ENCODE measurements around the gene GAB3.
A peak's percentile ranks its signal among the peaks of the same experiment; 100 is the strongest.

Gene GAB3

GRCh38 chrX:154750301-154751202 is at the start of gene GAB3:
TSS of gene GAB3 (minus strand) at chrX:154751077. CDS start at chrX:154751025, 52 bp downstream.
- peak within 1 kb of the TSS; percentile 73 for H3K4me3 Mint-ChIP-seq
- H3K27ac Mint-ChIP-seq, result peak within 1 kb of the TSS; percentile 64
- DNase-seq (peak; percentile 43), ATAC-seq (peak; percentile 77)
- peaks cover 27% of the 10 kb centered on the region for H3K4me1 Mint-ChIP-seq
- H3K27me3 Mint-ChIP-seq, result no peaks in the 10 kb centered on the region
- no peaks in the 10 kb centered on the region for H3K9me3 Mint-ChIP-seq
- H3K36me3 Mint-ChIP-seq (ENCODE audit: low read depth), result peaks cover 4% of the 10 kb centered on the region

GRCh38 chrX:154799556-154800348 is 48.9 kb upstream of the GAB3 start:
- no peak for ATAC-seq
- Mint-ChIP-seq H3K4me1 (peaks cover 73% of the 10 kb centered on the region), H3K27ac (peak overlapping the region; percentile 87), H3K27me3 (no peaks in the 10 kb centered on the region), H3K9me3 (no peaks in the 10 kb centered on the region), H3K36me3 (ENCODE audit: low read depth) (peaks cover 2% of the 10 kb centered on the region), H3K4me3 (peak overlapping the region; percentile 37)
- DNase-seq, result no peak

- Mint-ChIP-seq H3K4me3 (no peak overlapping the region), H3K27me3 (no peaks in the 10 kb centered on the region), H3K4me1 (peaks cover 61% of the 10 kb centered on the region)
Observed at GRCh38 chrX:154797006-154797405, 46.1 kb upstream of the GAB3 start.

GRCh38 chrX:154795016-154795415 is 44.1 kb upstream of the GAB3 start:
- Mint-ChIP-seq H3K4me3 (no peak overlapping the region), H3K27ac (no peak overlapping the region), H3K9me3 (no peaks in the 10 kb centered on the region), H3K27me3 (no peaks in the 10 kb centered on the region), H3K4me1 (peaks cover 54% of the 10 kb centered on the region), H3K36me3 (ENCODE audit: low read depth) (peaks cover 2% of the 10 kb centered on the region)
- ATAC-seq (no peak), DNase-seq (no peak)

More at GRCh38 chrX:154797006-154797405, 46.1 kb upstream of the GAB3 start:
- Mint-ChIP-seq H3K9me3 (no peaks in the 10 kb centered on the region), H3K36me3 (ENCODE audit: low read depth) (peaks cover 2% of the 10 kb centered on the region), H3K27ac (no peak overlapping the region)
- DNase-seq (no peak), ATAC-seq (no peak)

- H3K36me3 Mint-ChIP-seq (ENCODE audit: low read depth), result peaks cover under 1% of the 10 kb centered on the region
- DNase-seq, result no peak
- peaks cover 38% of the 10 kb centered on the region for H3K4me1 Mint-ChIP-seq
- no peaks in the 10 kb centered on the region for H3K27me3 Mint-ChIP-seq
- H3K9me3 Mint-ChIP-seq, result no peaks in the 10 kb centered on the region
- ATAC-seq, result no peak
- no peak overlapping the region for H3K4me3 Mint-ChIP-seq
- H3K27ac Mint-ChIP-seq, result peak overlapping the region; percentile 42
Observed at GRCh38 chrX:154793084-154793795, 42.4 kb upstream of the GAB3 start.

- Mint-ChIP-seq H3K9me3 (no peaks in the 10 kb centered on the region), H3K4me1 (peaks cover 28% of the 10 kb centered on the region), H3K4me3 (no peak overlapping the region), H3K36me3 (ENCODE audit: low read depth) (peaks cover 2% of the 10 kb centered on the region), H3K27me3 (no peaks in the 10 kb centered on the region), H3K27ac (no peak overlapping the region)
- DNase-seq (peak; percentile 34), ATAC-seq (peak; percentile 69)
Observed at GRCh38 chrX:154791939-154792338, 41.1 kb upstream of the GAB3 start.

GRCh38 chrX:154791467-154791866 is 40.6 kb upstream of the GAB3 start:
- Mint-ChIP-seq H3K9me3 (no peaks in the 10 kb centered on the region), H3K36me3 (ENCODE audit: low read depth) (peaks cover 2% of the 10 kb centered on the region), H3K27ac (no peak overlapping the region), H3K4me1 (peaks cover 24% of the 10 kb centered on the region), H3K4me3 (no peak overlapping the region), H3K27me3 (no peaks in the 10 kb centered on the region)
- no peak for ATAC-seq
- no peak for DNase-seq

- Mint-ChIP-seq H3K9me3 (no peaks in the 10 kb centered on the region), H3K4me3 (no peak overlapping the region), H3K27ac (no peak overlapping the region), H3K36me3 (ENCODE audit: low read depth) (peaks cover 2% of the 10 kb centered on the region), H3K4me1 (peaks cover 18% of the 10 kb centered on the region), H3K27me3 (no peaks in the 10 kb centered on the region)
- DNase-seq (no peak), ATAC-seq (no peak)
Observed at GRCh38 chrX:154785716-154786115, 34.8 kb upstream of the GAB3 start.

GRCh38 chrX:154784149-154784995 is 33.5 kb upstream of the GAB3 start:
- peaks cover 18% of the 10 kb centered on the region for H3K4me1 Mint-ChIP-seq
- H3K36me3 Mint-ChIP-seq (ENCODE audit: low read depth), result peaks cover 2% of the 10 kb centered on the region
- H3K27me3 Mint-ChIP-seq, result no peaks in the 10 kb centered on the region
- ATAC-seq (no peak), DNase-seq (no peak)
- H3K4me3 Mint-ChIP-seq, result peak overlapping the region; percentile 6
- H3K9me3 Mint-ChIP-seq, result no peaks in the 10 kb centered on the region
- peak overlapping the region; percentile 22 for H3K27ac Mint-ChIP-seq

GRCh38 chrX:154780968-154781367 is 30.1 kb upstream of the GAB3 start:
- Mint-ChIP-seq H3K9me3 (no peaks in the 10 kb centered on the region), H3K4me1 (peaks cover 22% of the 10 kb centered on the region), H3K27ac (no peak overlapping the region), H3K4me3 (no peak overlapping the region), H3K27me3 (no peaks in the 10 kb centered on the region), H3K36me3 (ENCODE audit: low read depth) (peaks cover 21% of the 10 kb centered on the region)
- DNase-seq (no peak), ATAC-seq (no peak)

GRCh38 chrX:154779261-154779660 is 28.4 kb upstream of the GAB3 start:
- ATAC-seq (no peak), DNase-seq (no peak)
- Mint-ChIP-seq H3K4me3 (no peak overlapping the region), H3K27ac (no peak overlapping the region), H3K27me3 (no peaks in the 10 kb centered on the region), H3K9me3 (no peaks in the 10 kb centered on the region), H3K4me1 (peaks cover 30% of the 10 kb centered on the region), H3K36me3 (ENCODE audit: low read depth) (peaks cover 28% of the 10 kb centered on the region)

GRCh38 chrX:154776753-154777152 is 25.9 kb upstream of the GAB3 start:
- DNase-seq (no peak), ATAC-seq (no peak)
- Mint-ChIP-seq H3K27me3 (no peaks in the 10 kb centered on the region), H3K27ac (peak overlapping the region; percentile 22), H3K4me3 (no peak overlapping the region), H3K36me3 (ENCODE audit: low read depth) (peaks cover 36% of the 10 kb centered on the region), H3K9me3 (no peaks in the 10 kb centered on the region), H3K4me1 (peaks cover 21% of the 10 kb centered on the region)

- H3K4me3 Mint-ChIP-seq, result no peak overlapping the region
- no peaks in the 10 kb centered on the region for H3K27me3 Mint-ChIP-seq
- no peaks in the 10 kb centered on the region for H3K9me3 Mint-ChIP-seq
- peaks cover 25% of the 10 kb centered on the region for H3K4me1 Mint-ChIP-seq
- peaks cover 43% of the 10 kb centered on the region for H3K36me3 Mint-ChIP-seq (ENCODE audit: low read depth)
- ATAC-seq (peak; percentile 67), DNase-seq (no peak)
- peak overlapping the region; percentile 46 for H3K27ac Mint-ChIP-seq
Observed at GRCh38 chrX:154775419-154776349, 24.8 kb upstream of the GAB3 start.
